SK-N-SH (cell line): ENCODE data around the gene ETNK2.

Experiments used
- MXI1 ChIP-seq: IDR thresholded peaks from 2 replicates; pipeline ENCODE4 v1.6.1; 2012; ENCODE audit warnings: mild to moderate bottlenecking, low read depth, low read length, improper control_type of control experiment
- RCOR1 ChIP-seq: fragments of 150-350 bp; IDR thresholded peaks from 2 replicates; pipeline ENCODE4 v1.6.1; 2017; ENCODE audit warnings: antibody characterized with exemption, low read length
- TF ChIP-seq, protein P1 (sequence below): fragments of 200-600 bp; sonication (generic); IDR thresholded peaks from 2 replicates; pipeline ENCODE4 v1.6.1; 2017; ENCODE audit warnings: antibody characterized with exemption, mild to moderate bottlenecking, moderate library complexity

DNA sequence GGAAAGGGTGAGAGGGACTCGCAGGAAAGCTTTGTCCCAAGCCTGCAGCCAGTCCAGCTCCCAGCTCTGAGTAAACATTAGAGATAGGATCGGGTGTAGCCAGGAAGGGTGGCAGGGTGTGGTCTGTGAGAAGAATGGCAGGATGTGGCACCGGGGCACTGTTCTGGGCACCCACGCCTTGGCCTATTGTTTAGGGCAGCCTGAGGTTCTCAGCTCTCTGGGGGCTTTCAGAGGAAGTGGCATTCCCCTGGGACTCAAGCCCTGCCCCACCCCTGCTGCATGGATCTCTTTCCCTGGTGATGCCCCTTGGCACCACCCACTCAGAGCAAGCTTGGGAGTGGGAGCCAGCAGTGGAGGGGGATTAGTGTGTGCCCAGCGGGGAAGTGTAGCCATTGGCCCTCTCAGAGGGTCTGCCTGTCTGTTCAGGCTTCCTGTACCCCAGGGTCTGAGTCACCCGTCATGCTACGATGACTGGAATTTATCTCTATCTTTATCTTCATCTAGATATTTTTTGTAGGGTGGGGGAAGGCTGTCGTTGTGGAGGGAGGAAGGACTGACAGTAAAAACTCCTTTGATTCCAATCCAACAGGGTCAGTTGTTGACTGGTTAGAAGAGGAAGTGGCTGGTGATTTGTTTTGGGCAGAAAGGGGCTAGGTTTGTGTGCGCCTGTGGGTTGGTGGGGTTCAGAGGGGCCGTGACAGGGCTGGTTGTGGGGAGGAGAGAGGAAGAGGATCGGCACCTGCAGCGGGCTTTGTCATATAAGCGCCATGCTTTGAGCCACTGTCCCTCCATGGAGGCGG is 47.3 kb downstream of the ETNK2 start:
- TF ChIP-seq, protein P1, sequence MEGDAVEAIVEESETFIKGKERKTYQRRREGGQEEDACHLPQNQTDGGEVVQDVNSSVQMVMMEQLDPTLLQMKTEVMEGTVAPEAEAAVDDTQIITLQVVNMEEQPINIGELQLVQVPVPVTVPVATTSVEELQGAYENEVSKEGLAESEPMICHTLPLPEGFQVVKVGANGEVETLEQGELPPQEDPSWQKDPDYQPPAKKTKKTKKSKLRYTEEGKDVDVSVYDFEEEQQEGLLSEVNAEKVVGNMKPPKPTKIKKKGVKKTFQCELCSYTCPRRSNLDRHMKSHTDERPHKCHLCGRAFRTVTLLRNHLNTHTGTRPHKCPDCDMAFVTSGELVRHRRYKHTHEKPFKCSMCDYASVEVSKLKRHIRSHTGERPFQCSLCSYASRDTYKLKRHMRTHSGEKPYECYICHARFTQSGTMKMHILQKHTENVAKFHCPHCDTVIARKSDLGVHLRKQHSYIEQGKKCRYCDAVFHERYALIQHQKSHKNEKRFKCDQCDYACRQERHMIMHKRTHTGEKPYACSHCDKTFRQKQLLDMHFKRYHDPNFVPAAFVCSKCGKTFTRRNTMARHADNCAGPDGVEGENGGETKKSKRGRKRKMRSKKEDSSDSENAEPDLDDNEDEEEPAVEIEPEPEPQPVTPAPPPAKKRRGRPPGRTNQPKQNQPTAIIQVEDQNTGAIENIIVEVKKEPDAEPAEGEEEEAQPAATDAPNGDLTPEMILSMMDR = no peak
- TF ChIP-seq MXI1 (no peak), RCOR1 (no peak)
